Sigmoid colon (tissue), 7 donors: Measurements from ENCODE around the gene SLC6A9. TPM values are rescaled to one million over a fixed set of nuclear protein-coding genes. Genes with fewer than 3 reads are reported as not detected.

Source experiments
- DNase-seq: peaks from one replicate; pipeline ENCODE4 v3.0.0-alpha.2; 2019
- H3K27ac ChIP-seq, 4 donors: fragments of 200-600 bp; sonication (generic); one replicate each; pipeline ENCODE4 v1.5.1; 2016 to 2019; ENCODE audit warnings: mild to moderate bottlenecking in 1 of 4
- H3K27me3 ChIP-seq, 3 donors: fragments of 200-600 bp; sonication (generic); one replicate each; pipeline ENCODE4 v1.5.1; 2019; ENCODE audit warnings: mild to moderate bottlenecking in 1 of 3
- H3K36me3 ChIP-seq, 4 donors: fragments of 200-600 bp; sonication (generic); one replicate each; pipeline ENCODE4 v1.5.1; 2016 to 2019
- H3K4me1 ChIP-seq, 4 donors: fragments of 200-600 bp; sonication (generic); one replicate each; pipeline ENCODE4 v1.5.1; 2017 to 2019
- H3K4me3 ChIP-seq, 4 donors: fragments of 200-600 bp; sonication (generic); one replicate each; pipeline ENCODE4 v1.5.1; 2017 to 2019; ENCODE audit warnings: mild to moderate bottlenecking in 2 of 4, moderate library complexity in 1 of 4
- H3K9me3 ChIP-seq, 4 donors: fragments of 200-600 bp in 3 of 4; sonication (generic) in 3 of 4; one replicate each; pipeline versions ENCODE4 v1.5.1 to v1.6.1; 2013 to 2019
- CTCF ChIP-seq, 4 experiments: fragments of 450-650 bp in 3 of 4; fragments of 200-600 bp in 1 of 4; IDR thresholded peaks; one replicate each; pipeline ENCODE4 v1.5.1; 2016 to 2019; ENCODE audit warnings: antibody characterized with exemption in 4 of 4, mild to moderate bottlenecking in 3 of 4, moderate library complexity in 2 of 4
- EP300 ChIP-seq, 4 donors: sonication (generic); formaldehyde crosslinking; IDR thresholded peaks; one replicate each; pipeline ENCODE4 v1.6.1; 2017; ENCODE audit warnings: antibody characterized with exemption in 4 of 4
- POLR2A ChIP-seq, 2 donors: fragments of 450-650 bp; IDR thresholded peaks; one replicate each; pipeline ENCODE4 v1.6.1; 2016; ENCODE audit warnings: antibody characterized with exemption in 2 of 2, mild to moderate bottlenecking in 2 of 2, moderate library complexity in 2 of 2
- POLR2AphosphoS5 ChIP-seq, 4 donors: sonication (generic); formaldehyde crosslinking; IDR thresholded peaks; one replicate each; pipeline ENCODE4 v1.6.1; 2017; ENCODE audit warnings: antibody characterized with exemption in 4 of 4
- WGBS, 2 donors: extraction: QIAGEN DNeasy Blood & Tissue Kit; methylation state at CpG; one replicate each; pipeline ENCODE4 v1.1.7; 2013; 5-methylcytosine and 5-hydroxymethylcytosine counted together
- intact Hi-C: fragments of 100-400 bp; cut with DNase I; formaldehyde crosslinking; loops from one replicate; pipeline ENCODE4 v1.15.1; 2023
- polyA plus RNA-seq, 3 donors: library from polyadenylated mRNA; stranded (reverse); fragments of 200-250 nt; gene quantifications; one replicate each; pipeline ENCODE4 v1.2.3, GENCODE V29; 2013
- total RNA-seq, 4 donors: library from RNA; depleted of rRNA; stranded (reverse); fragments of >200 nt; gene quantifications; one replicate each; pipeline ENCODE4 v1.1.0, GENCODE V29; 2016
- donor health status: healthy with polysubstance abuse.
- donor health status: Bipolar disorder and iron deficiency.
- donor health status: healthy.

Gene SLC6A9
- total and polyA plus RNA-seq, 7 donors = 2.4 to 24.5 (median 5.9) TPM

GRCh38 chr1:43991200-43991475 lies 40.1 kb downstream of the SLC6A9 start:
- no peaks in the 10 kb centered on the region for H3K9me3 ChIP-seq
- peaks cover 0 to 1% (median under 1%) of the 10 kb centered on the region in 4 donors for H3K36me3 ChIP-seq
- no peaks in the 10 kb centered on the region for H3K27me3 ChIP-seq
- WGBS, 2 donors = 0 to 1% methylated on average over 10 of the region's 10 CpGs
- H3K4me3 ChIP-seq = peak overlapping the region; percentile 47 to 77 (median 56)
- TF ChIP-seq POLR2A (IDR thresholded peaks at IDR 0.05) (no peak), CTCF (IDR thresholded peaks at IDR 0.05) (no peak), POLR2AphosphoS5 (IDR thresholded peaks at IDR 0.05) (no peak), EP300 (IDR thresholded peaks at IDR 0.05) (no peak)
- no peak for DNase-seq
- peak overlapping the region; percentile 68 to 84 (median 79) for H3K27ac ChIP-seq
- peaks cover 0 to 18% (median 14%) of the 10 kb centered on the region in 4 donors for H3K4me1 ChIP-seq
- intact Hi-C loops = loop anchor here (5.0 to 10.0 kb wide), 2 partner anchors 44 to 224 kb away; partner anchors contain the start of genes DMAP1 and IPO13

- Histone ChIP-seq H3K4me3 (peak overlapping the region; percentile 47 to 77 (median 56)), H3K27ac (peak overlapping the region; percentile 68 to 84 (median 79)), H3K9me3 (no peaks in the 10 kb centered on the region), H3K27me3 (no peaks in the 10 kb centered on the region), H3K4me1 (peaks cover 0 to 18% (median 14%) of the 10 kb centered on the region in 4 donors), H3K36me3 (peaks cover 0 to 7% (median 3%) of the 10 kb centered on the region in 4 donors)
- DNase-seq = no peak
- TF ChIP-seq POLR2A (IDR thresholded peaks at IDR 0.05) (no peak), EP300 (IDR thresholded peaks at IDR 0.05) (no peak), POLR2AphosphoS5 (IDR thresholded peaks at IDR 0.05) (no peak), CTCF (IDR thresholded peaks at IDR 0.05) (no peak)
- intact Hi-C loops = loop anchor here (5.0 to 10.0 kb wide), 2 partner anchors 43 to 224 kb away; partner anchors contain the start of genes DMAP1 and IPO13
- WGBS, 2 donors = 73 to 76% methylated on average over 19 of the region's 19 CpGs
Measured at GRCh38 chr1:43990271-43991199, 40.7 kb downstream of the SLC6A9 start.

- H3K9me3 ChIP-seq = no peaks in the 10 kb centered on the region
- H3K27ac ChIP-seq = no peak overlapping the region
- no peaks in the 10 kb centered on the region for H3K27me3 ChIP-seq
- intact Hi-C loops = no loop called here
- DNase-seq = no peak
- WGBS, 2 donors = 27 to 66% methylated on average over 6 of the region's 6 CpGs
- no peak for TF ChIP-seq EP300 (IDR thresholded peaks at IDR 0.05)
- no peak for TF ChIP-seq CTCF (IDR thresholded peaks at IDR 0.05)
- TF ChIP-seq POLR2AphosphoS5 (IDR thresholded peaks at IDR 0.05) = no peak
- no peak for TF ChIP-seq POLR2A (IDR thresholded peaks at IDR 0.05)
- H3K4me1 ChIP-seq = peaks cover 0 to 17% (median 13%) of the 10 kb centered on the region in 4 donors
- H3K36me3 ChIP-seq = peaks cover 0 to 14% (median 3%) of the 10 kb centered on the region in 4 donors
- H3K4me3 ChIP-seq = no peak overlapping the region
Measured at GRCh38 chr1:43987159-43987902, 43.9 kb downstream of the SLC6A9 start.

GRCh38 chr1:43986712-43987111 lies 44.5 kb downstream of the SLC6A9 start:
- H3K4me1 ChIP-seq = peaks cover 0 to 11% (median 8%) of the 10 kb centered on the region in 4 donors
- DNase-seq = no peak
- TF ChIP-seq EP300 (IDR thresholded peaks at IDR 0.05) (no peak), CTCF (IDR thresholded peaks at IDR 0.05) (no peak), POLR2AphosphoS5 (IDR thresholded peaks at IDR 0.05) (no peak), POLR2A (IDR thresholded peaks at IDR 0.05) (no peak)
- H3K4me3 ChIP-seq = no peak overlapping the region
- H3K36me3 ChIP-seq = peaks cover 0 to 14% (median 3%) of the 10 kb centered on the region in 4 donors
- intact Hi-C loops = no loop called here
- 12 to 65% methylated on average over 6 of the region's 6 CpGs for WGBS, 2 donors
- H3K9me3 ChIP-seq = no peaks in the 10 kb centered on the region
- H3K27ac ChIP-seq = no peak overlapping the region
- no peaks in the 10 kb centered on the region for H3K27me3 ChIP-seq
